Measurements from ENCODE around the gene GPRIN2. TPM values are rescaled to one million over a fixed set of nuclear protein-coding genes. Genes with fewer than 3 reads are reported as not detected.
"Not testable (repeated sequence)": the region's sequence is repeated elsewhere in the genome, so short reads cannot be mapped to it uniquely, and the experiment has no call there.

The GPRIN2 gene
- total RNA-seq, 1 experiment from 2014 or later, result 10.5 TPM

DNA sequence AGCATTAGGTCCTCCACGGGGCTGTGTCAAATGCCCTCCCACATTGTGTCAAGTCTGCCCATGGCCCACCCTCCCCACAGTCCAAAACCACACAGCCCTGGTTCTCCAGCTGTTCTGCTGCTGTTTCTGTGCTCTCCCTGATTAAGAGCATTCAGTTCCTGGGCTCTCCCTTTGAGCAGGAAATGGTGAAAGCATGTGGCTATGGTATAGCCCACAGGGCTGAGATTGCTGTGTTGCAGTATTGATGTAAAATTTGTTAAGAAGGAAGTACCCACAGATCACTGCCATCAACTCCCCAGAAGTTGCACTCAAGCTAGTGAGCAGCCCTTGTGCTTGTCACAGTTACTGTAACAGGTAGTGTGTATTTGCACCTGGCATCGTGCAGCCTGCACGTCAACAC is 31.8 kb upstream of the GPRIN2 start:
- not testable (repeated sequence) for H3K79me2 ChIP-seq (ENCODE audit: insufficient read depth, low read length); H3K23me2 ChIP-seq (ENCODE audit: insufficient read length, low read depth, low read length, poor library complexity, severe bottlenecking); H2BK5ac ChIP-seq (ENCODE audit: insufficient read length, low read length); H3K56ac ChIP-seq (ENCODE audit: insufficient read length, low read depth, low read length); H3K27me3 Mint-ChIP-seq (ENCODE audit: low read depth); H4K8ac ChIP-seq (replicated peaks; ENCODE audit: insufficient read length, low read depth, low read length); H3K27me3 ChIP-seq (ENCODE audit: insufficient read depth, low read length); H3K18ac ChIP-seq (ENCODE audit: insufficient read length, low read depth, low read length); H2BK15ac ChIP-seq (ENCODE audit: low read depth, low read length); H3K79me1 ChIP-seq (ENCODE audit: insufficient read depth, low read depth, low read length, poor library complexity, severe bottlenecking); H3K9me3 Mint-ChIP-seq; H3K9ac ChIP-seq (ENCODE audit: extremely low read depth, insufficient read length, low read length); H3T11ph ChIP-seq (ENCODE audit: low read length); H4K91ac ChIP-seq (ENCODE audit: insufficient read length, low read depth, low read length); H2BK12ac ChIP-seq (ENCODE audit: insufficient read length, low read depth, low read length); H3K23ac ChIP-seq (ENCODE audit: insufficient read length, low read depth, low read length); H3K4me1 ChIP-seq (ENCODE audit: insufficient read depth, low read length); H3K9me3 ChIP-seq (ENCODE audit: control insufficient read depth, low read depth, low read length); H2BK120ac ChIP-seq (ENCODE audit: low read depth, low read length, poor library complexity, severe bottlenecking); H4K5ac ChIP-seq (ENCODE audit: insufficient read length, low read depth, low read length); H2AK5ac ChIP-seq (ENCODE audit: insufficient read length, low read length); H3K4me1 Mint-ChIP-seq; H3K4me3 Mint-ChIP-seq; H3K4ac ChIP-seq (ENCODE audit: low read depth, low read length); DNase-seq; H3K27ac Mint-ChIP-seq; H4K20me1 ChIP-seq (ENCODE audit: control insufficient read depth, insufficient read depth, insufficient read length); H3K36me3 Mint-ChIP-seq (ENCODE audit: insufficient read depth in 1 of 3, low read depth in 3 of 3); H3K4me2 ChIP-seq (ENCODE audit: insufficient read depth, insufficient read length, low read length); H2BK20ac ChIP-seq (ENCODE audit: low read depth, low read length, poor library complexity, severe bottlenecking); H3K14ac ChIP-seq (ENCODE audit: insufficient read depth, low read length); H2AFZ ChIP-seq (ENCODE audit: low read length); H3K27ac ChIP-seq (ENCODE audit: insufficient read length, low read depth, low read length)
- no CpG with 5 or more reads among the region's 3 CpGs for WGBS (ENCODE audit: extremely low coverage, insufficient read length, low lambda C conversion rate)

DNA sequence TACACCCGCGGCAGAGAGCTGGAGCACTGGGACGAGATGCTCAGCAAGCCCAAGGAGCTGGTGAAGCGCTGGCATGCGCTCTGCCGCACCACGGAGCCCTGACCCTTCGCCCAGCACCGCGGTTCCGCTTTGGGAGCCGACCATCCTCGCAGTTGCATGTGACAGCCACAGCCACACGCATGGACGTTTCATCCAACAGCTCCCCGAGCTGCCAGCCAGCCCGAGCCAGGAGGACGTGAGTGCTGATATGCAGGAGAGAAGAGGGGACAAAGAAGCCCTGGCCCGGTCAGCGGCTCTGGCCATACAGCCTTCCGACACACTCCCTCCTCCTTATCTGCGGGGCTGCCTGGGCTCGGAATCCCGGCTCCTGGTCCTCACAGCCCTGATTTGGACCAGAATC is 31.1 kb upstream of the GPRIN2 start:
- H2AFZ ChIP-seq (ENCODE audit: low read length); H3K4me2 ChIP-seq (ENCODE audit: insufficient read depth, insufficient read length, low read length); H3K9ac ChIP-seq (ENCODE audit: extremely low read depth, insufficient read length, low read length); H3K14ac ChIP-seq (ENCODE audit: insufficient read depth, low read length); H3K23ac ChIP-seq (ENCODE audit: insufficient read length, low read depth, low read length); H2BK15ac ChIP-seq (ENCODE audit: low read depth, low read length); H3K23me2 ChIP-seq (ENCODE audit: insufficient read length, low read depth, low read length, poor library complexity, severe bottlenecking); H4K91ac ChIP-seq (ENCODE audit: insufficient read length, low read depth, low read length); DNase-seq; H3K18ac ChIP-seq (ENCODE audit: insufficient read length, low read depth, low read length); H3K79me1 ChIP-seq (ENCODE audit: insufficient read depth, low read depth, low read length, poor library complexity, severe bottlenecking); H3K9me3 ChIP-seq (ENCODE audit: control insufficient read depth, low read depth, low read length); H3K36me3 Mint-ChIP-seq (ENCODE audit: insufficient read depth in 1 of 3, low read depth in 3 of 3); H3T11ph ChIP-seq (ENCODE audit: low read length); H3K4ac ChIP-seq (ENCODE audit: low read depth, low read length); H3K4me1 Mint-ChIP-seq; H3K79me2 ChIP-seq (ENCODE audit: insufficient read depth, low read length); H2BK12ac ChIP-seq (ENCODE audit: insufficient read length, low read depth, low read length); H2BK5ac ChIP-seq (ENCODE audit: insufficient read length, low read length); H3K27me3 ChIP-seq (ENCODE audit: insufficient read depth, low read length); H4K5ac ChIP-seq (ENCODE audit: insufficient read length, low read depth, low read length); H3K9me3 Mint-ChIP-seq; H4K8ac ChIP-seq (replicated peaks; ENCODE audit: insufficient read length, low read depth, low read length); H2BK20ac ChIP-seq (ENCODE audit: low read depth, low read length, poor library complexity, severe bottlenecking); H4K20me1 ChIP-seq (ENCODE audit: control insufficient read depth, insufficient read depth, insufficient read length); H3K4me1 ChIP-seq (ENCODE audit: insufficient read depth, low read length); H2BK120ac ChIP-seq (ENCODE audit: low read depth, low read length, poor library complexity, severe bottlenecking); H3K27ac Mint-ChIP-seq; H3K4me3 Mint-ChIP-seq; H3K27me3 Mint-ChIP-seq (ENCODE audit: low read depth); H3K27ac ChIP-seq (ENCODE audit: insufficient read length, low read depth, low read length); H3K56ac ChIP-seq (ENCODE audit: insufficient read length, low read depth, low read length); H2AK5ac ChIP-seq (ENCODE audit: insufficient read length, low read length): not testable (repeated sequence)
- no CpG with 5 or more reads among the region's 24 CpGs for WGBS (ENCODE audit: extremely low coverage, insufficient read length, low lambda C conversion rate)

Measured in H9 (cell line).